Measurements from ENCODE around the gene AKIRIN1.
"Not testable (repeated sequence)": the region's sequence is repeated elsewhere in the genome, so short reads cannot be mapped to it uniquely, and the experiment has no call there.

Gene AKIRIN1

GRCh38 chr1:38997034-38997900, 6.2 kb downstream of the AKIRIN1 start:
- no peak for DNase-seq

- DNase-seq = no peak
Measured at GRCh38 chr1:38997901-38998190, 6.8 kb downstream of the AKIRIN1 start.

GRCh38 chr1:39001516-39002421, 10.7 kb downstream of the AKIRIN1 start:
- no peak for DNase-seq

GRCh38 chr1:39003281-39003680, 12.2 kb downstream of the AKIRIN1 start:
- DNase-seq = no peak

- DNase-seq = no peak
Measured at GRCh38 chr1:39003794-39004193, 12.7 kb downstream of the AKIRIN1 start.

GRCh38 chr1:39006287-39006686, 15.2 kb downstream of the AKIRIN1 start:
- DNase-seq = no peak

- no peak for DNase-seq
Measured at GRCh38 chr1:39006726-39007645, 15.9 kb downstream of the AKIRIN1 start.

GRCh38 chr1:39014956-39015355, 23.9 kb downstream of the AKIRIN1 start:
- DNase-seq = not testable (repeated sequence)

- no peak for DNase-seq
Measured at GRCh38 chr1:39016604-39017171, 25.6 kb downstream of the AKIRIN1 start.

GRCh38 chr1:39017266-39017665, 26.2 kb downstream of the AKIRIN1 start:
- no peak for DNase-seq

GRCh38 chr1:39020494-39020893, 29.4 kb downstream of the AKIRIN1 start:
- DNase-seq = not testable (repeated sequence)

- DNase-seq = no peak
Measured at GRCh38 chr1:39021426-39021825, 30.4 kb downstream of the AKIRIN1 start.

- DNase-seq = no peak
Measured at GRCh38 chr1:39023140-39023539, 32.1 kb downstream of the AKIRIN1 start.

- peak; percentile 80 for DNase-seq
Measured at GRCh38 chr1:39026051-39026865, 35.2 kb downstream of the AKIRIN1 start, which contains the start of gene NDUFS5. Gene NDUFS5, plus strand, starts transcription at chr1:39026350. Its CDS starts 2,375 bp downstream, at chr1:39028725.

- DNase-seq = no peak
Measured at GRCh38 chr1:39026866-39027507, 35.9 kb downstream of the AKIRIN1 start.

- no peak for DNase-seq
Measured at GRCh38 chr1:39034114-39034654, 43.1 kb downstream of the AKIRIN1 start.

GRCh38 chr1:39036678-39037077, 45.6 kb downstream of the AKIRIN1 start:
- DNase-seq = no peak

GRCh38 chr1:39043513-39043912, 52.4 kb downstream of the AKIRIN1 start:
- no peak for DNase-seq

GRCh38 chr1:39044762-39045161, 53.7 kb downstream of the AKIRIN1 start:
- DNase-seq = no peak

GRCh38 chr1:39045231-39045630, 54.2 kb downstream of the AKIRIN1 start:
- DNase-seq = no peak
